IgD-negative memory B cell (primary cell): ENCODE data around the gene COP1. TPM values are rescaled to one million over a fixed set of nuclear protein-coding genes. Genes with fewer than 3 reads are reported as not detected.
"Not testable (repeated sequence)": the region's sequence is repeated elsewhere in the genome, so short reads cannot be mapped to it uniquely, and the experiment has no call there.

Experiments used
- H3K27ac Mint-ChIP-seq, 3 donors: one replicate each; pipeline ENCODE4 v1.8.0; 2020 to 2022; ENCODE audit warnings: mild to moderate bottlenecking in 3 of 3, mixed read lengths in 3 of 3, moderate library complexity in 1 of 3
- H3K27me3 Mint-ChIP-seq: one replicate; pipeline ENCODE4 v1.8.0; 2021; ENCODE audit warnings: mixed read lengths
- H3K36me3 Mint-ChIP-seq: one replicate; pipeline ENCODE4 v1.8.0; 2020; ENCODE audit warnings: mild to moderate bottlenecking, mixed read lengths
- H3K4me1 Mint-ChIP-seq, 3 donors: one replicate each; pipeline ENCODE4 v1.8.0; 2020 to 2022; ENCODE audit warnings: mixed read lengths in 3 of 3, mild to moderate bottlenecking in 1 of 3
- H3K4me3 Mint-ChIP-seq, 4 donors: one replicate each; pipeline ENCODE4 v1.8.0; 2020 to 2022; ENCODE audit warnings: mild to moderate bottlenecking in 4 of 4, mixed read lengths in 4 of 4, moderate library complexity in 3 of 4
- H3K9me3 Mint-ChIP-seq, 3 donors: one replicate each; pipeline ENCODE4 v1.8.0; 2020 to 2021; ENCODE audit warnings: mixed read lengths in 3 of 3, mild to moderate bottlenecking in 1 of 3
- polyA plus RNA-seq: library from polyadenylated mRNA; unstranded; fragments of 300-500 nt; fragmentation: Illumina TruSeq; gene quantifications from one replicate; pipeline ENCODE4 v1.2.3, GENCODE V29; 2021

The COP1 gene
- polyA plus RNA-seq, 1 donor from 2014 or later, result 33.8 TPM

GRCh38 chr1:176208034-176208433 is 948 bp upstream of the COP1 start:
- Mint-ChIP-seq H3K27ac (peak overlapping the region; percentile 55 to 99 (median 98)), H3K9me3 (no peaks in the 10 kb centered on the region), H3K4me3 (peak overlapping the region; percentile 96 to 99 (median 98)), H3K36me3 (peaks cover 2% of the 10 kb centered on the region), H3K27me3 (no peaks in the 10 kb centered on the region), H3K4me1 (peaks cover 11 to 34% (median 18%) of the 10 kb centered on the region in 3 donors)

- Mint-ChIP-seq H3K4me3 (peak overlapping the region; percentile 96 to 99 (median 98)), H3K4me1 (peaks cover 19 to 37% (median 21%) of the 10 kb centered on the region in 3 donors), H3K27me3 (no peaks in the 10 kb centered on the region), H3K36me3 (peaks cover 2% of the 10 kb centered on the region), H3K9me3 (no peaks in the 10 kb centered on the region), H3K27ac (peak overlapping the region; percentile 98 to 100 (median 99))
Measured at GRCh38 chr1:176206006-176206960, 803 bp downstream of the COP1 start.

- Mint-ChIP-seq H3K4me3 (peak overlapping the region; percentile 70 to 98 (median 96)), H3K4me1 (peaks cover 22 to 41% (median 25%) of the 10 kb centered on the region in 3 donors), H3K36me3 (peaks cover 2% of the 10 kb centered on the region), H3K9me3 (no peaks in the 10 kb centered on the region), H3K27ac (peak overlapping the region; percentile 40 to 86 (median 63)), H3K27me3 (no peaks in the 10 kb centered on the region)
Measured at GRCh38 chr1:176205332-176205914, 1.7 kb downstream of the COP1 start.

- H3K36me3 Mint-ChIP-seq, H3K27me3 Mint-ChIP-seq, H3K9me3 Mint-ChIP-seq: not testable (repeated sequence)
- Mint-ChIP-seq H3K4me3 (peak overlapping the region; percentile 70 to 98 (median 96)), H3K27ac (peak overlapping the region in 1 of 3 donors; percentile 40), H3K4me1 (peaks cover 30 to 48% (median 33%) of the 10 kb centered on the region in 3 donors)
Measured at GRCh38 chr1:176204655-176205054, 2.4 kb downstream of the COP1 start.

GRCh38 chr1:176203735-176204134 is 3.4 kb downstream of the COP1 start:
- H3K4me1 Mint-ChIP-seq, result peaks cover 33 to 53% (median 37%) of the 10 kb centered on the region in 3 donors
- peak overlapping the region in 3 of 4 donors; percentile 69 to 76 (median 70) for H3K4me3 Mint-ChIP-seq
- H3K9me3 Mint-ChIP-seq, result no peaks in the 10 kb centered on the region
- H3K36me3 Mint-ChIP-seq, result peaks cover 2% of the 10 kb centered on the region
- H3K27me3 Mint-ChIP-seq, result no peaks in the 10 kb centered on the region
- H3K27ac Mint-ChIP-seq, result no peak overlapping the region

- Mint-ChIP-seq H3K9me3 (no peaks in the 10 kb centered on the region), H3K27ac (no peak overlapping the region), H3K4me3 (peak overlapping the region in 1 of 4 donors; percentile 16), H3K27me3 (no peaks in the 10 kb centered on the region), H3K36me3 (peaks cover 6% of the 10 kb centered on the region), H3K4me1 (peaks cover 43 to 64% (median 51%) of the 10 kb centered on the region in 3 donors)
Measured at GRCh38 chr1:176201568-176201967, 5.5 kb downstream of the COP1 start.

GRCh38 chr1:176199707-176200106 is 7.4 kb downstream of the COP1 start:
- Mint-ChIP-seq H3K4me3 (peak overlapping the region in 2 of 4 donors; percentile 28 to 51), H3K27ac (peak overlapping the region in 2 of 3 donors; percentile 19 to 62), H3K27me3 (no peaks in the 10 kb centered on the region), H3K9me3 (no peaks in the 10 kb centered on the region), H3K36me3 (peaks cover 5% of the 10 kb centered on the region), H3K4me1 (peaks cover 45 to 61% (median 52%) of the 10 kb centered on the region in 3 donors)

- Mint-ChIP-seq H3K9me3 (no peaks in the 10 kb centered on the region), H3K27me3 (no peaks in the 10 kb centered on the region), H3K36me3 (peaks cover 7% of the 10 kb centered on the region), H3K27ac (no peak overlapping the region), H3K4me1 (peaks cover 45 to 60% (median 55%) of the 10 kb centered on the region in 3 donors), H3K4me3 (peak overlapping the region in 1 of 4 donors; percentile 41)
Measured at GRCh38 chr1:176198413-176198812, 8.7 kb downstream of the COP1 start.

- H3K4me3 Mint-ChIP-seq, result peak overlapping the region in 2 of 4 donors; percentile 81 to 84
Measured at GRCh38 chr1:176196728-176197127, 10.4 kb downstream of the COP1 start.

GRCh38 chr1:176195547-176195946 is 11.5 kb downstream of the COP1 start:
- Mint-ChIP-seq H3K36me3 (peaks cover 16% of the 10 kb centered on the region), H3K27me3 (no peaks in the 10 kb centered on the region), H3K4me1 (peaks cover 53 to 67% (median 60%) of the 10 kb centered on the region in 3 donors), H3K9me3 (no peaks in the 10 kb centered on the region), H3K27ac (peak overlapping the region in 1 of 3 donors; percentile 7), H3K4me3 (no peak overlapping the region)

More at GRCh38 chr1:176196728-176197127, 10.4 kb downstream of the COP1 start:
- peaks cover 13% of the 10 kb centered on the region for H3K36me3 Mint-ChIP-seq
- no peaks in the 10 kb centered on the region for H3K27me3 Mint-ChIP-seq
- H3K27ac Mint-ChIP-seq, result peak overlapping the region in 2 of 3 donors; percentile 24 to 80
- H3K4me1 Mint-ChIP-seq, result peaks cover 56 to 68% (median 62%) of the 10 kb centered on the region in 3 donors
- H3K9me3 Mint-ChIP-seq, result no peaks in the 10 kb centered on the region

- Mint-ChIP-seq H3K4me3 (peak overlapping the region in 1 of 4 donors; percentile 74), H3K27me3 (no peaks in the 10 kb centered on the region), H3K27ac (no peak overlapping the region), H3K4me1 (peaks cover 47 to 62% (median 56%) of the 10 kb centered on the region in 3 donors), H3K36me3 (peaks cover 18% of the 10 kb centered on the region), H3K9me3 (no peaks in the 10 kb centered on the region)
Measured at GRCh38 chr1:176193663-176194062, 13.4 kb downstream of the COP1 start.

- Mint-ChIP-seq H3K4me1 (peaks cover 49 to 61% (median 57%) of the 10 kb centered on the region in 3 donors), H3K36me3 (peaks cover 16% of the 10 kb centered on the region), H3K27ac (no peak overlapping the region), H3K4me3 (peak overlapping the region in 1 of 4 donors; percentile 55), H3K9me3 (no peaks in the 10 kb centered on the region), H3K27me3 (no peaks in the 10 kb centered on the region)
Measured at GRCh38 chr1:176193023-176193422, 14.1 kb downstream of the COP1 start.

GRCh38 chr1:176188604-176189003 is 18.5 kb downstream of the COP1 start:
- Mint-ChIP-seq H3K27ac (peak overlapping the region in 2 of 3 donors; percentile 34 to 47), H3K27me3 (no peaks in the 10 kb centered on the region), H3K4me3 (peak overlapping the region in 2 of 4 donors; percentile 51 to 74), H3K36me3 (peaks cover 17% of the 10 kb centered on the region), H3K9me3 (no peaks in the 10 kb centered on the region), H3K4me1 (peaks cover 50 to 68% (median 60%) of the 10 kb centered on the region in 3 donors)

GRCh38 chr1:176187001-176187400 is 20.1 kb downstream of the COP1 start:
- H3K4me3 Mint-ChIP-seq, result peak overlapping the region in 1 of 4 donors; percentile 3

GRCh38 chr1:176183618-176184017 is 23.5 kb downstream of the COP1 start:
- H3K9me3 Mint-ChIP-seq, result no peaks in the 10 kb centered on the region
- peaks cover 40 to 49% (median 44%) of the 10 kb centered on the region in 3 donors for H3K4me1 Mint-ChIP-seq
- no peaks in the 10 kb centered on the region for H3K27me3 Mint-ChIP-seq
- peak overlapping the region; percentile 21 to 49 (median 33) for H3K27ac Mint-ChIP-seq
- H3K4me3 Mint-ChIP-seq, result peak overlapping the region in 2 of 4 donors; percentile 73 to 74
- peaks cover 9% of the 10 kb centered on the region for H3K36me3 Mint-ChIP-seq

More at GRCh38 chr1:176187001-176187400, 20.1 kb downstream of the COP1 start:
- Mint-ChIP-seq H3K27me3 (no peaks in the 10 kb centered on the region), H3K9me3 (no peaks in the 10 kb centered on the region), H3K36me3 (peaks cover 10% of the 10 kb centered on the region), H3K4me1 (peaks cover 45 to 58% (median 55%) of the 10 kb centered on the region in 3 donors), H3K27ac (no peak overlapping the region)
